ENCODE measurements around the gene CIC. TPM values are rescaled to one million over a fixed set of nuclear protein-coding genes. Genes with fewer than 3 reads are reported as not detected.
A peak's percentile ranks its signal among the peaks of the same experiment; 100 is the strongest.

The CIC gene
- total RNA-seq, 6 experiments from 2014 or later, result 67.6 to 75.4 (median 73.7) TPM

GRCh38 chr19:42291435-42291810 lies 22.4 kb downstream of the CIC start:
- peaks cover under 1% of the 10 kb centered on the region for H3K4me1 Mint-ChIP-seq (ENCODE audit: low read depth)
- no peak overlapping the region for H3K4me3 Mint-ChIP-seq
- DNase-seq, result no peak
- H3K36me3 Mint-ChIP-seq (ENCODE audit: low read depth), result peaks cover 10% of the 10 kb centered on the region; the same call in 1 of the 2 replicates
- no peaks in the 10 kb centered on the region for H3K9me3 Mint-ChIP-seq
- H3K27me3 Mint-ChIP-seq (ENCODE audit: insufficient read depth), result peaks cover 2% of the 10 kb centered on the region
- no peak overlapping the region for H3K27ac Mint-ChIP-seq
- TF ChIP-seq, protein P1, sequence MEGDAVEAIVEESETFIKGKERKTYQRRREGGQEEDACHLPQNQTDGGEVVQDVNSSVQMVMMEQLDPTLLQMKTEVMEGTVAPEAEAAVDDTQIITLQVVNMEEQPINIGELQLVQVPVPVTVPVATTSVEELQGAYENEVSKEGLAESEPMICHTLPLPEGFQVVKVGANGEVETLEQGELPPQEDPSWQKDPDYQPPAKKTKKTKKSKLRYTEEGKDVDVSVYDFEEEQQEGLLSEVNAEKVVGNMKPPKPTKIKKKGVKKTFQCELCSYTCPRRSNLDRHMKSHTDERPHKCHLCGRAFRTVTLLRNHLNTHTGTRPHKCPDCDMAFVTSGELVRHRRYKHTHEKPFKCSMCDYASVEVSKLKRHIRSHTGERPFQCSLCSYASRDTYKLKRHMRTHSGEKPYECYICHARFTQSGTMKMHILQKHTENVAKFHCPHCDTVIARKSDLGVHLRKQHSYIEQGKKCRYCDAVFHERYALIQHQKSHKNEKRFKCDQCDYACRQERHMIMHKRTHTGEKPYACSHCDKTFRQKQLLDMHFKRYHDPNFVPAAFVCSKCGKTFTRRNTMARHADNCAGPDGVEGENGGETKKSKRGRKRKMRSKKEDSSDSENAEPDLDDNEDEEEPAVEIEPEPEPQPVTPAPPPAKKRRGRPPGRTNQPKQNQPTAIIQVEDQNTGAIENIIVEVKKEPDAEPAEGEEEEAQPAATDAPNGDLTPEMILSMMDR (IDR thresholded peaks at IDR 0.05), result no peak

DNA sequence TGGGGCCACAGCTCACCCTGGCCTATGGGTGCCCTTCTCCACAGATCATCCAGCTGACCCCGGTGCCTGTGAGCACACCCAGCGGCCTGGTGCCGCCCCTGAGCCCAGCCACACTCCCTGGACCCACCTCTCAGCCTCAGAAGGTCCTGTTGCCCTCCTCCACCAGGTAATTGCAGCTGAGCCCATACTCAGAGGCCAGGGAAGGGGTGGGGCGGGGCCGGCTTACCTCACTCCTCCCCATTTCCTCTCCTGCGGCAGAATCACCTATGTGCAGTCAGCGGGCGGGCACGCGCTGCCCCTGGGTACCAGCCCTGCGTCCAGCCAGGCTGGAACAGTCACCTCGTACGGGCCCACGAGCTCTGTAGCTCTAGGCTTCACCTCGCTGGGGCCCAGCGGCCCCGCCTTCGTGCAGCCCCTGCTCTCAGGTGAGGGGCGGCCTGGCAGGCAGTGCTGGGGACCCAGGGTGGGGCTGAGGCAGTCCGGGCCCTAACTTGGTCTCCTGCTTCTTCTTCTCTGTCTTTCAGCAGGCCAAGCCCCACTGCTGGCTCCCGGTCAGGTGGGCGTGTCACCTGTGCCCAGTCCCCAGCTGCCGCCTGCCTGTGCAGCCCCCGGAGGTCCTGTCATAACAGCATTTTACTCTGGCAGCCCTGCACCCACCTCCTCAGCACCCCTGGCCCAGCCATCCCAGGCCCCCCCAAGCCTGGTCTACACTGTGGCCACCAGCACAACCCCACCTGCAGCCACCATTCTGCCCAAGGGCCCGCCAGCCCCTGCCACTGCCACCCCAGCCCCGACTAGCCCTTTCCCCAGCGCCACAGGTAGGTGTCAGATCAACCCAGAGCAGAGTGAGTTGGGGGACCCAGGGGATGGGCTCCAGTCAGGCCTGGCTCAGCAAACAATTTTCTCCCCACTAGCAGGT lies 23.2 kb downstream of the CIC start:
- Mint-ChIP-seq H3K27ac (no peak overlapping the region), H3K4me1 (ENCODE audit: low read depth) (no peaks in the 10 kb centered on the region), H3K27me3 (ENCODE audit: insufficient read depth) (peaks cover 2% of the 10 kb centered on the region), H3K36me3 (ENCODE audit: low read depth) (peaks cover 10% of the 10 kb centered on the region; the same call in 1 of the 2 replicates), H3K9me3 (no peaks in the 10 kb centered on the region), H3K4me3 (no peak overlapping the region)
- TF ChIP-seq, protein P1 (IDR thresholded peaks at IDR 0.05), result no peak
- DNase-seq, result no peak

DNA sequence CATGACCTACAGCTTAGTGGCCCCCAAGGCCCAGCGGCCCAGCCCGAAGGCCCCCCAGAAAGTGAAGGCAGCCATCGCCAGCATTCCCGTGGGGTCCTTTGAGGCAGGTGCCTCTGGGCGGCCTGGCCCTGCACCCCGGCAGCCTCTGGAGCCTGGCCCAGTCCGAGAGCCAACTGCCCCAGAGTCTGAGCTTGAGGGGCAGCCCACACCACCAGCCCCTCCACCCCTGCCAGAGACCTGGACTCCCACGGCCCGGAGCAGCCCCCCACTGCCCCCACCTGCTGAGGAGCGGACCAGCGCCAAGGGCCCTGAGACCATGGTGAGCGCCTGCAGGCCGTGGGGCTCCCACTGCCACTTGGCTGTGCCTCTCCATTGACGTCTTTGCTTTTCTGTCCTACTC lies 23.9 kb downstream of the CIC start:
- Mint-ChIP-seq H3K27ac (no peak overlapping the region), H3K4me3 (no peak overlapping the region; the same call in 1 of the 2 replicates), H3K9me3 (no peaks in the 10 kb centered on the region), H3K27me3 (ENCODE audit: insufficient read depth) (peaks cover 2% of the 10 kb centered on the region), H3K36me3 (ENCODE audit: low read depth) (peaks cover 10% of the 10 kb centered on the region; the same call in 1 of the 2 replicates), H3K4me1 (ENCODE audit: low read depth) (no peaks in the 10 kb centered on the region)
- TF ChIP-seq, protein P1 (IDR thresholded peaks at IDR 0.05), result no peak
- DNase-seq, result no peak

DNA sequence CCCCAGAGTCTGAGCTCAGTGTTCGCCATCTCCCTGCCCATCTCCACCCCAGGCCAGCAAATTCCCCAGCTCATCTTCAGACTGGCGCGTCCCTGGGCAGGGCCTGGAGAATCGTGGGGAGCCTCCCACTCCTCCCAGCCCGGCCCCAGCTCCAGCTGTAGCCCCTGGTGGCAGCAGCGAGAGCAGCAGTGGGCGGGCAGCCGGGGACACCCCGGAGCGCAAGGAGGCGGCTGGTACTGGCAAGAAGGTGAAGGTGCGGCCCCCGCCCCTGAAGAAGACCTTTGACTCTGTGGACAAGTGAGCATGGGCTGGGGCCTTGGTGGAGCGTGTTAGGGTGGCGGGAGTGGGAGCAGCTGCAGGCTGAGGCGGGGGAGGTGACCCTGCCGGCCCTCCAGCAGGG lies 24.5 kb downstream of the CIC start:
- TF ChIP-seq, protein P1 (IDR thresholded peaks at IDR 0.05), result peak; percentile 44
- DNase-seq, result no peak
- H3K36me3 Mint-ChIP-seq (ENCODE audit: low read depth), result peaks cover 10% of the 10 kb centered on the region; the same call in 1 of the 2 replicates
- H3K27me3 Mint-ChIP-seq (ENCODE audit: insufficient read depth), result peaks cover 2% of the 10 kb centered on the region
- no peaks in the 10 kb centered on the region for H3K4me1 Mint-ChIP-seq (ENCODE audit: low read depth)
- no peak overlapping the region for H3K4me3 Mint-ChIP-seq
- no peak overlapping the region for H3K27ac Mint-ChIP-seq
- no peaks in the 10 kb centered on the region for H3K9me3 Mint-ChIP-seq

DNA sequence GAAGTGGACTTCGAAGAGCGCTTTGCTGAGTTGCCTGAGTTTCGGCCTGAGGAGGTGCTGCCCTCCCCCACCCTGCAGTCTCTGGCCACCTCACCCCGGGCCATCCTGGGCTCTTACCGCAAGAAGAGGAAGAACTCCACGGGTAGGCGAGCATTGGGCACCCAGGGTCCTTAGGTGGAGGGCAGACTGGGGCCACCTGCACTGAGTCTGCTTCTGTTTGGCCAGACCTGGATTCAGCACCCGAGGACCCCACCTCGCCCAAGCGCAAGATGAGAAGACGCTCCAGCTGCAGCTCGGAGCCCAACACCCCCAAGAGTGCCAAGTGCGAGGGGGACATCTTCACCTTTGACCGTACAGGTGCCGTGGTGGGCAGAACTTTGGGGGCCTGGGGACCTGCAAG lies 24.9 kb downstream of the CIC start:
- Mint-ChIP-seq H3K4me3 (no peak overlapping the region), H3K9me3 (no peaks in the 10 kb centered on the region), H3K4me1 (ENCODE audit: low read depth) (no peaks in the 10 kb centered on the region), H3K27ac (no peak overlapping the region), H3K36me3 (ENCODE audit: low read depth) (peaks cover 10% of the 10 kb centered on the region; the same call in 1 of the 2 replicates), H3K27me3 (ENCODE audit: insufficient read depth) (peaks cover 2% of the 10 kb centered on the region)
- TF ChIP-seq, protein P1 (IDR thresholded peaks at IDR 0.05), result no peak
- DNase-seq, result no peak
